ENCODE measurements around the gene IL34. TPM values are rescaled to one million over a fixed set of nuclear protein-coding genes. Genes with fewer than 3 reads are reported as not detected.

Gene IL34
- total RNA-seq, 2 experiments from 2014 or later, result 0.22 TPM; not detected in 1

DNA sequence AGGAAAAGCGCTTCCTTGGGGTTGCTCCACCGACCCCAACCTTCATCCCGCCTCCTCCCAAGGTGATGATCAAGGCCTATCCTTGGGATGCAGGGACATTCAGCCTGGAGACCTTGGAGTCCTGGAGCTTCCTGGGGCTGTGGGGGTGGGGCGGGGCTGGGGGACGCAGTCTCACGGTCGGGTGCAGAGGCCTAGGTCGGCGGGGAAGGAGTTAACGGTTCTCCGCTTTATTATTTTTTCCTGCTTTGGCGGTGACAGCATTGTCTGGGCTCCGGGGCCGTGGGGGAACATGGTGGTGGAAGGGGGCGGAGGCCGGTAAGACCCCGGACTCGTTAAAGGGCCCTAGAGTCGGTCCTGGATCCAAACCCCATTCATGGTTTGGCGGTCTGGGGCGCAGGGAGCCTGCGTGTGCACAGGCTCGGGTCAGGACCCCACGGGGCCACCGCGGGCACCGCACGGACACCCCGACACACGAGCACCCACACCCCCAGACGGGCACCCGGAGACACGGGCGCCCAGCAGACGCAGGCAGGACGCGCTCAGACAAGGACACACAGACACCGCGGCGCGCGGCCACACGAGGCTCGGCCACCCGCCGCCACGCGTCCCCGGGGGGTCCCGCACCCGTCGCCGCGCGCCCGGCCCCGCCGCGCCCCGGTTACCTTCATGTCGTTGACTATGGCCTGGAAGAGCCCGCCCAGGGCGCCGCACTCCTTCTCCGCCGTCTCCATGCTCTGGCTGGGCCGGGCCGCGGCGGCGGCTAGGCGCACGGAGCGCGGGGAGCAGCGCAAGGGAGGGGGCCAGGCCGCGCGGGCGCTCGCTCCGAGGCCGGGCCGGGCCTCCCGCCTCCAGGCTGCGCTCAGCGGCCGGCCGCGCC, 38.9 kb downstream of the IL34 start:
- Mint-ChIP-seq H3K36me3 (no peaks in the 10 kb centered on the region), H3K4me1 (peaks cover 13% of the 10 kb centered on the region), H3K27ac (no peak overlapping the region), H3K4me3 (peak overlapping the region; percentile 77), H3K27me3 (peaks cover 4% of the 10 kb centered on the region), H3K9me3 (no peaks in the 10 kb centered on the region)
- peak; percentile 25 for DNase-seq

- H3K4me3 Mint-ChIP-seq, result peak within 1 kb of the TSS; percentile 77
- DNase-seq, result peak; percentile 52
- H3K36me3 Mint-ChIP-seq, result no peaks in the 10 kb centered on the region
- no peaks in the 10 kb centered on the region for H3K9me3 Mint-ChIP-seq
- peaks cover 4% of the 10 kb centered on the region for H3K27me3 Mint-ChIP-seq
- H3K4me1 Mint-ChIP-seq, result peaks cover 12% of the 10 kb centered on the region
- peak within 1 kb of the TSS; percentile 48 for H3K27ac Mint-ChIP-seq
Observed at GRCh38 chr16:70685938-70686375, 39.6 kb downstream of the IL34 start, which contains the start of gene MTSS2. Gene MTSS2, minus strand, starts transcription at chr16:70686053. Its CDS starts 262 bp downstream, at chr16:70685791.

GRCh38 chr16:70686376-70687101, 40.2 kb downstream of the IL34 start:
- H3K4me3 Mint-ChIP-seq, result peak overlapping the region; percentile 54
- DNase-seq, result no peak
- H3K36me3 Mint-ChIP-seq, result no peaks in the 10 kb centered on the region
- H3K9me3 Mint-ChIP-seq, result no peaks in the 10 kb centered on the region
- H3K27me3 Mint-ChIP-seq, result peaks cover 4% of the 10 kb centered on the region
- H3K27ac Mint-ChIP-seq, result peak overlapping the region; percentile 48
- H3K4me1 Mint-ChIP-seq, result peaks cover 9% of the 10 kb centered on the region

GRCh38 chr16:70687102-70687511, 40.7 kb downstream of the IL34 start:
- Mint-ChIP-seq H3K4me1 (peaks cover 9% of the 10 kb centered on the region), H3K27ac (no peak overlapping the region), H3K4me3 (peak overlapping the region; percentile 45), H3K27me3 (peaks cover 4% of the 10 kb centered on the region), H3K9me3 (no peaks in the 10 kb centered on the region), H3K36me3 (no peaks in the 10 kb centered on the region)
- no peak for DNase-seq

DNA sequence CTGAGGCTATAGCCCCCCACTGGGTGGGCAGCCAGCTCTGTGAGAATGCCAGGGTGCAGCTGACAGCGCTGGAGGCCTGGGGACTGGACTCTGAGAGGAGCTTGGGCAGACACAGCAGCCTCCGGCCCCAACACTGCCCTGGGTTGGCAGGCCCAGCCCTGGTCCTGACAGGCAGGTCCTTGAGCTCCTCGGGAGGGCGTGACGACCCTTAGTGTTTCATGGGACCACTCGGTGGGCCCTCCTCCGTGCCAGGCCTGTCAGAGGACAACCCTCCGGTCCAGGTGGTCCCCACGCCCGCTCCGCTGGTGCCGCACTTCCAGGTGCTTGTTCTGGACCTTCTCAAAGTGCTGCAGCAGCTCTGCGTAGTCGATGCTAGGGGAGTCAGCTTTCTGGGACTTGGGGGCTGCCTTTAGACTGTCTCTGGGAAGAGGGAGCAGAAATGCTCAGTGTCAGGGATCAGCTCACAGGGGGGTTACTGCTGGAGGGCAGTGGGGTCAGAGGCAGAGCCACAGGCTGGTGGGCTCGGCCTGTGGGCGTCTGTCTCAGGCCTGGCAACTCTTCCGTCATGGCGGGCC, 41.4 kb downstream of the IL34 start:
- no peak for DNase-seq
- H3K9me3 Mint-ChIP-seq, result no peaks in the 10 kb centered on the region
- H3K27me3 Mint-ChIP-seq, result peaks cover 4% of the 10 kb centered on the region
- H3K4me1 Mint-ChIP-seq, result peaks cover 9% of the 10 kb centered on the region
- H3K27ac Mint-ChIP-seq, result no peak overlapping the region
- no peak overlapping the region for H3K4me3 Mint-ChIP-seq
- H3K36me3 Mint-ChIP-seq, result no peaks in the 10 kb centered on the region

GRCh38 chr16:70688246-70688742, 41.9 kb downstream of the IL34 start:
- DNase-seq, result no peak
- Mint-ChIP-seq H3K36me3 (no peaks in the 10 kb centered on the region), H3K9me3 (no peaks in the 10 kb centered on the region), H3K27ac (no peak overlapping the region), H3K4me1 (peaks cover 11% of the 10 kb centered on the region), H3K27me3 (peaks cover 4% of the 10 kb centered on the region), H3K4me3 (no peak overlapping the region)

DNA sequence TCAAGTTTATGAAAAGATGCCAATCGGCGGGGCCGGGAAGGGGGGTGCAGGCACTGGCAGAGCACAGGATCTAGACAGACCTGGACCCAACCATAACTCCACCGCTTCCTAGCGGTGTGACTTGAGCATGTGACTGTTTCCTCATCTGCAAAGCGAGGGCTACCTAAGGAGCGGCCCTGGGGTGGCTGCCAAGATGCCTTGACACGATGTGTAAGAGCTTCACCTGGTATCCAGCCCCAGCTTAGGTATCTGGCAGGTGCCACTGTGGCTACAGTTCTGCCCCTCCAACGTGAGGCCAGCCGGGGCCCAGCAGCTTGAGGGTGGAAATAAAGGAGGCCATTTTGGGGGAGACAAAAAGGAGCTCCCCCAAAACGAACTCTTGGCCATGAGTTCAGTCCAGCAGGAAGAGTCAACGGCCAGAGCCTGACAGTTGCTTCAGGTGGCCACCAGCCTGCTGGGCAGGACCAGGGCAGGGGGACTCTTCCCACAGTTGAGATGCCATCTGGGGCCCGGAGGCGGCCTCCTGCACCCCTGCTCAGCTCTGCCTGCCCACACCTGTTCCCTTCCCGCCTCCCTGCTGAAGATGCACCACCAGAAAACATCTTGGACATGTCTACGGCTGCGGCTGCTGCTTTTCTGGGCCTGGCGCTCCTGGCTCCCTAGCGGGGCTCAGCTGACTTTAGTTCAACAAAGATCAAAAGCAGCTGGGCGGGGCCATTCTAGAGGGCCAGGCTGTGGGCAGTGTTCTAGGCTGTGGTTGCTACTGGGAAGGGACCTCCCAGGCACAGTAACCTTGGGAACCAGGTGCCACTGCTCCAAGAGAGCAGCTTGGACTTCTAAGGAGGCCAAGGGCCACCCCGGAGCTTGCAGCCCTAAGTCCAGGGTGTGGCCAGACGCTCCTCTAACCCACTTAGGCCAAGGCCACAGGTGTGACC, 42.9 kb downstream of the IL34 start:
- H3K4me1 Mint-ChIP-seq, result peaks cover 6% of the 10 kb centered on the region

DNA sequence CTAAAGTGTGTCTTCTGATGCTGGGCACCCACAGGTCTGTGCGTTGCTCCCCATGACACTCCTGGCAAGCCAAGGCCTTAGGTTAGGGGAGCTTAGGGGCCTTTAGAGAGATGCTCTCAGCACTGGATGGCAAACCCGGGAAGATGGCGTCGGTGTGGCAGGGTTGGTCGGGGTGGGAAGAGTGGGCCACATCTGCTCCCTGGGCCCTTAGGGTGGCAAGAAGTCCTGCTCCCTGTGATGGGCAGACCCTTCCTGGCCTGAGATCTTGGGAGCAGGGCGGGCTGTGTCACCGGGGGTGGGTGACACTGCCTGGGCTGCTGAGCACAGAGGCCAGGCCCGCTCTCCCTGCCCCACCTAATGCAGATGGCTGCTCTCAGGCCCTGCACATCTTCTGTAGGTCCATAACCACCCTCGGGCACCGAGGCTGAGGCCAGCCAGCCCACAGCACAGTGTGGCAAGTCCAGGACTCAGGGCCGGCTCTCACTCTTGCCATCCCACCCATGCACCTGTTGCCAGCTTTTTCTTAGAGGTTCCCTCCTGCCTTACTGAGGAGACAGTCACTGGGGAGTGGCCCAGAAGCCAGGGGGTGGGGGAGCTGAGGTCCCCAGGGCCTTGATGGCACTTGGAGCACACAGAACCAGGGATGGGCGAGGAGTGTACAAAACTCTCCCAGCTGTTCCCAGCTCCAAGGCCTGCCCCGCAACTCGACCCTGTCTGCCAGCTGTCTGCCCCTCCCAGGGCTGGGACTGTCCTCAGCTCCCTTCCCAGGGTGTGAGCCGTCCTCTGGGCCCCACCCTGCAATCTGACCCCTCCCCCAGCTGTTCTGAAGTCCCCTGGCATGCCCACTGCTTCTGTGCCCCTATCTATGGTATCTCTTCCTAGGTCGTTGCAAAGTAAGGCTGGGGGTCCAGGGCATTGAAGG, 43.9 kb downstream of the IL34 start:
- Mint-ChIP-seq H3K27ac (no peak overlapping the region), H3K4me3 (no peak overlapping the region), H3K36me3 (no peaks in the 10 kb centered on the region), H3K4me1 (peaks cover 3% of the 10 kb centered on the region), H3K27me3 (no peaks in the 10 kb centered on the region), H3K9me3 (no peaks in the 10 kb centered on the region)
- DNase-seq, result no peak

More for the DNA sequence above, 42.9 kb downstream of the IL34 start:
- H3K4me3 Mint-ChIP-seq, result no peak overlapping the region
- H3K36me3 Mint-ChIP-seq, result no peaks in the 10 kb centered on the region
- no peak for DNase-seq
- H3K27ac Mint-ChIP-seq, result no peak overlapping the region
- no peaks in the 10 kb centered on the region for H3K27me3 Mint-ChIP-seq
- H3K9me3 Mint-ChIP-seq, result no peaks in the 10 kb centered on the region

DNA sequence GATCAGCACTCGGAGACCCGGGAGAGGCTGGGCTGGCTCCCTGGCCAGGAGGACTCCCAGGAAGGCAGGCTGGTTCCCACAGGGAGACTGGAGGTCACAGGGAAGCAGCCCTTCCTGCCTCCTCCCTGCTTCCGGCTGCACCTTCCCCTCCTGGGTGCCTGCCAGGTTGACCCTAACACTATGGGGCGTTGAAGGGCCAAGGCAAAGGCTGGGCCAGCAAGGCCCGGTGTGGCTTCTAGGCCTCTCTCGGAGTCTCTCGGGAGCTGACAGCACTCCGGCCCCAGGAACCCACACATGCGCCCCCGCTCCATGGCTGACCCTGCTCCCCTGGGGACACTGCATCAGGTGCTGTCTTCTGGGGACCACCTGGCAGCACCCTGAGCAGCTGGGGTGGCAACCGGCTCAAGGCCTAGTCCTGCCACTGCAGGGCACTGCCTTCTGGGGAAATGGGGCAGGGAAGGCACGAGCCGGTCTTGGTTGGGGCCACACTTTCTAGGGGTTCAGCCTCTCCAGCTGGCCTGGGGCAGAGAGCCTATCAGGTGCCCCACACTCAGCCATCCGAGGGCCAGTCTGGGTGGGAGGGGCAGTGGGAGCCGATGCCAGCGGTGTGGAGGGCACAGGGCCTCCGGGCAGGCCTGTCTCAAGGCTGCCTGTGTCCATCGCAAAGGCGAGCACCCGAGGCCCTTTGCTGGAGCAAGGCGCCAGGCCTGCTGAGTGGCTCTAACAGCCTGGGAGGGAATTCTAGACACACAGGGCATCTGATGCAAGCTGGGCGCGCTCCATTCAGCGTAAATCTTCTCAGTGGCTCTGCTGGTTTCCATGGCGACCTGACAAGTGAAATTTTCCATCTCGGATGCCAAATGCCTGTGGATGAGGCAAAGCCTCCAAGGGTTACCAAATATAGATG, 45.1 kb downstream of the IL34 start:
- Mint-ChIP-seq H3K36me3 (no peaks in the 10 kb centered on the region), H3K9me3 (no peaks in the 10 kb centered on the region), H3K4me1 (peaks cover 15% of the 10 kb centered on the region), H3K4me3 (no peak overlapping the region), H3K27ac (no peak overlapping the region), H3K27me3 (no peaks in the 10 kb centered on the region)
- DNase-seq, result no peak

- H3K27me3 Mint-ChIP-seq, result no peaks in the 10 kb centered on the region
- no peaks in the 10 kb centered on the region for H3K9me3 Mint-ChIP-seq
- no peak overlapping the region for H3K4me3 Mint-ChIP-seq
- no peak overlapping the region for H3K27ac Mint-ChIP-seq
- DNase-seq, result no peak
- H3K36me3 Mint-ChIP-seq, result no peaks in the 10 kb centered on the region
- peaks cover 23% of the 10 kb centered on the region for H3K4me1 Mint-ChIP-seq
Observed at GRCh38 chr16:70692130-70692872, 45.9 kb downstream of the IL34 start.

DNA sequence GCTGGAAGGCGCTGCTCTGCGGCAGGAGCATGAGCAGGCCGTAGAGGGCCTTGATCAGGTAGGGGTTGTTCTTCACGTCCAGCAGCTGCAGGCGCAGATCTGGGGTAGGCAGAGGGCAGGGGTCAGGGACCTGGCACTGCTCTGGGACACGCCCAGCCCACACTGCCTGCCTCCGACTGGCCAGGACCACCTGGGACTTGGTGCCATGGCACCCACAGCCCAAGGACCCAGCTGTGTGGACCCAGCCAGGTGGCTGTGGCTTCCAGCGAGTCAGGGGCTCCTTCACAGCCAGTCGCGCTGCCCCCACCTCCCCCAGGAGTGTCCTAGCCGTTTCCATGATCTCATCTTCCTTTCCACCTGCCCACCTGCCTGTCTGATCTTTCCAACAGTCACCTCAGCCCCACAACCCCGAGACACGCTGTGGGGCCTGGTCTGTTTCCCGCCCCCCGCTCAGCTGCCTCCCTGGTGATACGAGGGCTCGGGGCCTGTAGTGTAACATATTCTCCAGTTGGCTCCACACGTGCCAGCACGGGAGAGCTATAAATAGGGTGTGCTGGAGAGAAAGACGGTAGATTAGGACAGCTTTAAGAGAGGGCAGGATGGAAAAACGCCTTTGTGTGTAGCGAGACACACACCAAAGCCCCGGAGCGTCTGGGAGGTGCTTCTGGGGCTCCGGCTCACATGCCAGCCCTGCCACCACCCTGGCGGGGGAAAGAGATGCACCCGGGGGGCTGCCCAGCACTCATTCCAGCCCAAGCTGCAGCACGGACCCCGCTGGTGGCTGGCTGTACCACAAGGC, 46.7 kb downstream of the IL34 start:
- Mint-ChIP-seq H3K27ac (no peak overlapping the region), H3K36me3 (peaks cover 1% of the 10 kb centered on the region), H3K4me1 (peaks cover 29% of the 10 kb centered on the region), H3K9me3 (no peaks in the 10 kb centered on the region), H3K27me3 (no peaks in the 10 kb centered on the region), H3K4me3 (no peak overlapping the region)
- no peak for DNase-seq
